Activated T-cell treated with anti-CD3 and anti-CD28 coated beads, Interleukin-2, amount 50 U/mL, for 24 hours (primary cell): Measurements from ENCODE around the gene PARM1.

Experiments
- DNase-seq: peaks from one replicate; pipeline ENCODE4 v3.0.0-alpha.2; 2020
- H3K27ac Mint-ChIP-seq: 2 replicates; pipeline ENCODE4 v1.8.0; 2020; ENCODE audit warnings: mild to moderate bottlenecking, mixed read lengths
- H3K27me3 Mint-ChIP-seq: 2 replicates; pipeline ENCODE4 v1.8.0; 2020; ENCODE audit warnings: mixed read lengths
- H3K36me3 Mint-ChIP-seq: 2 replicates; pipeline ENCODE4 v1.8.0; 2020; ENCODE audit warnings: low read depth, mixed read lengths
- H3K4me1 Mint-ChIP-seq: 2 replicates; pipeline ENCODE4 v1.8.0; 2020; ENCODE audit warnings: low read depth, mixed read lengths
- H3K4me3 Mint-ChIP-seq: 2 replicates; pipeline ENCODE4 v1.8.0; 2020; ENCODE audit warnings: mild to moderate bottlenecking, moderate library complexity, mixed read lengths
- H3K9me3 Mint-ChIP-seq: 2 replicates; pipeline ENCODE4 v1.8.0; 2020; ENCODE audit warnings: mixed read lengths

The PARM1 gene

GRCh38 chr4:74932832-74933561 lies at the start of gene PARM1:
TSS of gene PARM1 (plus strand) at chr4:74933116. CDS start at chr4:74933328, 212 bp downstream.
- Mint-ChIP-seq H3K4me1 (peaks cover 15% of the 10 kb centered on the region), H3K36me3 (no peaks in the 10 kb centered on the region), H3K27ac (no peak within 1 kb of the TSS), H3K4me3 (peak within 1 kb of the TSS; percentile 55), H3K9me3 (no peaks in the 10 kb centered on the region), H3K27me3 (peaks cover 75% of the 10 kb centered on the region)
- DNase-seq = peak; percentile 37

- H3K36me3 Mint-ChIP-seq = no peaks in the 10 kb centered on the region
- DNase-seq = no peak
These were observed 48.6 kb upstream of the PARM1 start for GRCh38 chr4:74884266-74884665.

GRCh38 chr4:74886484-74886883 lies 46.4 kb upstream of the PARM1 start:
- H3K36me3 Mint-ChIP-seq = no peaks in the 10 kb centered on the region
- no peaks in the 10 kb centered on the region for H3K4me1 Mint-ChIP-seq
- H3K9me3 Mint-ChIP-seq = no peaks in the 10 kb centered on the region
- no peak overlapping the region for H3K4me3 Mint-ChIP-seq
- H3K27me3 Mint-ChIP-seq = peaks cover 5% of the 10 kb centered on the region
- DNase-seq = no peak
- H3K27ac Mint-ChIP-seq = no peak overlapping the region

More at GRCh38 chr4:74884266-74884665, 48.6 kb upstream of the PARM1 start:
- no peak overlapping the region for H3K27ac Mint-ChIP-seq
- H3K27me3 Mint-ChIP-seq = peaks cover 9% of the 10 kb centered on the region
- H3K9me3 Mint-ChIP-seq = no peaks in the 10 kb centered on the region
- H3K4me1 Mint-ChIP-seq = no peaks in the 10 kb centered on the region
- H3K4me3 Mint-ChIP-seq = no peak overlapping the region

- Mint-ChIP-seq H3K36me3 (no peaks in the 10 kb centered on the region), H3K4me1 (no peaks in the 10 kb centered on the region), H3K27me3 (no peaks in the 10 kb centered on the region), H3K9me3 (no peaks in the 10 kb centered on the region), H3K4me3 (no peak overlapping the region), H3K27ac (no peak overlapping the region)
- DNase-seq = no peak
These were observed 42.6 kb upstream of the PARM1 start for GRCh38 chr4:74890341-74890740.

GRCh38 chr4:74891037-74891436 lies 41.9 kb upstream of the PARM1 start:
- H3K4me1 Mint-ChIP-seq = no peaks in the 10 kb centered on the region
- DNase-seq = no peak
- no peaks in the 10 kb centered on the region for H3K27me3 Mint-ChIP-seq
- H3K36me3 Mint-ChIP-seq = no peaks in the 10 kb centered on the region
- no peak overlapping the region for H3K4me3 Mint-ChIP-seq
- H3K9me3 Mint-ChIP-seq = no peaks in the 10 kb centered on the region
- no peak overlapping the region for H3K27ac Mint-ChIP-seq

- H3K4me1 Mint-ChIP-seq = no peaks in the 10 kb centered on the region
- no peak overlapping the region for H3K27ac Mint-ChIP-seq
- DNase-seq = no peak
- no peak overlapping the region for H3K4me3 Mint-ChIP-seq
- no peaks in the 10 kb centered on the region for H3K36me3 Mint-ChIP-seq
- H3K27me3 Mint-ChIP-seq = no peaks in the 10 kb centered on the region
- no peaks in the 10 kb centered on the region for H3K9me3 Mint-ChIP-seq
These were observed 39.7 kb upstream of the PARM1 start for GRCh38 chr4:74893171-74893570.

GRCh38 chr4:74896595-74896994 lies 36.3 kb upstream of the PARM1 start:
- H3K27me3 Mint-ChIP-seq = no peaks in the 10 kb centered on the region
- no peak overlapping the region for H3K27ac Mint-ChIP-seq
- H3K9me3 Mint-ChIP-seq = no peaks in the 10 kb centered on the region
- H3K36me3 Mint-ChIP-seq = no peaks in the 10 kb centered on the region
- no peak overlapping the region for H3K4me3 Mint-ChIP-seq
- DNase-seq = no peak
- H3K4me1 Mint-ChIP-seq = no peaks in the 10 kb centered on the region

GRCh38 chr4:74897386-74897785 lies 35.5 kb upstream of the PARM1 start:
- Mint-ChIP-seq H3K4me1 (no peaks in the 10 kb centered on the region), H3K36me3 (no peaks in the 10 kb centered on the region), H3K27me3 (no peaks in the 10 kb centered on the region), H3K27ac (no peak overlapping the region), H3K9me3 (no peaks in the 10 kb centered on the region), H3K4me3 (no peak overlapping the region)
- DNase-seq = no peak

GRCh38 chr4:74900862-74901261 lies 32.1 kb upstream of the PARM1 start:
- H3K27ac Mint-ChIP-seq = no peak overlapping the region
- no peaks in the 10 kb centered on the region for H3K9me3 Mint-ChIP-seq
- no peaks in the 10 kb centered on the region for H3K4me1 Mint-ChIP-seq
- no peaks in the 10 kb centered on the region for H3K36me3 Mint-ChIP-seq
- no peak overlapping the region for H3K4me3 Mint-ChIP-seq
- H3K27me3 Mint-ChIP-seq = no peaks in the 10 kb centered on the region
- no peak for DNase-seq

- no peaks in the 10 kb centered on the region for H3K27me3 Mint-ChIP-seq
- no peaks in the 10 kb centered on the region for H3K36me3 Mint-ChIP-seq
- H3K27ac Mint-ChIP-seq = no peak overlapping the region
- no peak overlapping the region for H3K4me3 Mint-ChIP-seq
- no peaks in the 10 kb centered on the region for H3K9me3 Mint-ChIP-seq
- DNase-seq = no peak
- H3K4me1 Mint-ChIP-seq = no peaks in the 10 kb centered on the region
These were observed 28.3 kb upstream of the PARM1 start for GRCh38 chr4:74904509-74905065.

- no peak for DNase-seq
- no peaks in the 10 kb centered on the region for H3K4me1 Mint-ChIP-seq
- H3K4me3 Mint-ChIP-seq = no peak overlapping the region
- H3K9me3 Mint-ChIP-seq = peaks cover 2% of the 10 kb centered on the region
- no peaks in the 10 kb centered on the region for H3K27me3 Mint-ChIP-seq
- H3K36me3 Mint-ChIP-seq = no peaks in the 10 kb centered on the region
- H3K27ac Mint-ChIP-seq = no peak overlapping the region
These were observed 26.1 kb upstream of the PARM1 start for GRCh38 chr4:74906771-74907170.

GRCh38 chr4:74919783-74920182 lies 13.1 kb upstream of the PARM1 start:
- H3K9me3 Mint-ChIP-seq = peaks cover 2% of the 10 kb centered on the region
- DNase-seq = no peak
- no peaks in the 10 kb centered on the region for H3K4me1 Mint-ChIP-seq
- H3K27me3 Mint-ChIP-seq = peaks cover 3% of the 10 kb centered on the region
- H3K27ac Mint-ChIP-seq = no peak overlapping the region
- H3K36me3 Mint-ChIP-seq = no peaks in the 10 kb centered on the region
- H3K4me3 Mint-ChIP-seq = no peak overlapping the region

GRCh38 chr4:74920704-74921103 lies 12.2 kb upstream of the PARM1 start:
- no peak for DNase-seq
- Mint-ChIP-seq H3K4me3 (no peak overlapping the region), H3K36me3 (no peaks in the 10 kb centered on the region), H3K27ac (no peak overlapping the region), H3K9me3 (no peaks in the 10 kb centered on the region), H3K27me3 (peaks cover 6% of the 10 kb centered on the region), H3K4me1 (no peaks in the 10 kb centered on the region)

GRCh38 chr4:74921490-74921889 lies 11.4 kb upstream of the PARM1 start:
- no peak for DNase-seq
- H3K27me3 Mint-ChIP-seq = peaks cover 7% of the 10 kb centered on the region
- H3K4me1 Mint-ChIP-seq = no peaks in the 10 kb centered on the region
- no peaks in the 10 kb centered on the region for H3K36me3 Mint-ChIP-seq
- no peak overlapping the region for H3K27ac Mint-ChIP-seq
- H3K4me3 Mint-ChIP-seq = no peak overlapping the region
- H3K9me3 Mint-ChIP-seq = no peaks in the 10 kb centered on the region

- H3K9me3 Mint-ChIP-seq = no peaks in the 10 kb centered on the region
- H3K27me3 Mint-ChIP-seq = peaks cover 17% of the 10 kb centered on the region
- DNase-seq = no peak
- no peak overlapping the region for H3K4me3 Mint-ChIP-seq
- H3K4me1 Mint-ChIP-seq = no peaks in the 10 kb centered on the region
- H3K27ac Mint-ChIP-seq = no peak overlapping the region
- H3K36me3 Mint-ChIP-seq = no peaks in the 10 kb centered on the region
These were observed 6.9 kb upstream of the PARM1 start for GRCh38 chr4:74926007-74926406.
